Activated naive CD4-positive, alpha-beta T cell treated with anti-CD3 and anti-CD28 coated beads, Interleukin-2, amount 50 U/mL, for 16 hours (primary cell): Measurements from ENCODE around the gene EAF2.

ENCODE experiments used
- DNase-seq: peaks from one replicate; pipeline ENCODE4 v3.0.0-alpha.2; 2020

Gene EAF2

DNA sequence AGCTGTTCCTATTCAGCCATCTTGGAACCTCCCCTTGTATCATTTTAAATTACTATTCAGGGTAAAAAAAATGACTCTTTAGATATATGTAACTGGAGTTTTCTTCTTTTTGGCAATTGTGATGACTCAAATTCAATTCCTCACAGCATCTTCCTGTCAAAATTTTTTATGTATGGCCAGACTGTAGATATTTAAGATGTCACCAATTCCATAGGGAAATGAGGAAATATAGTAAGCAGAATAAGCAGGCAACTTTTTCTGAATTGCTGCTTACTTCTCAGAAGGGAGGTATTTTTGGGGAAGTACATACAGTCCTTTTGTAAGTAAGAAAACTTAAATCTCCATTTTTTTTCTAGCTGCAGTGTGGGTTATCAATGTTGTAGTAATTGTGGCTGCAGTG is 28.8 kb downstream of the EAF2 start:
- DNase-seq, result no peak

DNA sequence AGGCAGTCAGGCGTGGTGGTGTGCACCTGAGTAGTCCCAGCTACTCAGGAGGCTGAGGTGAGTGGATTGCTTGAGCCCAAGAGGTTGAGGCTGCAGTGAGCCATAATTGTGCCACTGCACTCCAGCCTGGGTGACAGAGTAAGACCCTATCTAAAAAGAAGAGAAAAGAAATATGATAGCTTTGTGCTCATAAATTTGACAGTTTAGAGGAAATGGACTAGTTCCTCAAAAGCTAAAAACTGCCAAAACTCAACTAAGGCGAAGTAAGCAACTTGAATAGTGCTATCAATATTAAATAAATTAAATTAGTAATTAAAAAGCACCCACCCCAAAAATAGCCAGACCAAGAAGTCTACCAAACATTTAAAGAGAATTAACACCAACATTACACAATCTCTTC is 34.7 kb downstream of the EAF2 start:
- DNase-seq, result no peak

DNA sequence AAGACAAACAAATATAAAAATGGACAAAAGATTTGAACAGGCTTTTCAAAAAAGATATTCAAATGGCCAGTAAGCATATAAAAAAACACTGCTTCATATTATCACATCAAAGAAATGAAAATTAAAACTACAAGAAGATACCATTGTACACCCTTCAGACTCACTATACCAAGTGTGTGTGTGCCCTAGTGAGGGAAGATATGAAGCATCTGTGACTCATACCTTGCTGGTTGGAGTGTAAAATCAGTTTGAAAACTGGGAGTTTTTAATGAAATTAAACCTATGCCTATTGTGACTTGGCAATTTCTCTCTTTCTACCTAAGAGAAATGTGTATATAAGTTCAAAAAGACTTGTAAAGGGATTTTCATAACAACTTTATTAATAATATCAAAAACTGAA is 35.7 kb downstream of the EAF2 start:
- DNase-seq, result no peak

DNA sequence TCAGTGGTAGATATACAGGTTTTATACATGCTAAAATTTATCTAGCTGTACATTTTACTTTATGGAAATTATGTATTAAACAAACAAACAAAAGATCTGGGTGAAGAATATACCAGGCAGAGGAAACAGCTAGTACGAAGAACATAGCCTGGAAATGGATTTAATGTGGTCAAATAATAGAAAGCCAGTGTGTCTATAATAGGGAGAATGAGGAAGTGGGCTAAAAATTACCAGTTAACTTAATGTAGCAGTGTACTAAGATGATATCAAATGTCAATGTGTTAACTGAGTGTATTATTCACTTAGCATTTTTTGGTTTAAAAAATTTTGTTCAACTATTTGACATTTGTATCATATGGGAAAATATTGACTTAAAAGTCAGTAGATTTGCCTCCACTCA is 36.4 kb downstream of the EAF2 start:
- no peak for DNase-seq

DNA sequence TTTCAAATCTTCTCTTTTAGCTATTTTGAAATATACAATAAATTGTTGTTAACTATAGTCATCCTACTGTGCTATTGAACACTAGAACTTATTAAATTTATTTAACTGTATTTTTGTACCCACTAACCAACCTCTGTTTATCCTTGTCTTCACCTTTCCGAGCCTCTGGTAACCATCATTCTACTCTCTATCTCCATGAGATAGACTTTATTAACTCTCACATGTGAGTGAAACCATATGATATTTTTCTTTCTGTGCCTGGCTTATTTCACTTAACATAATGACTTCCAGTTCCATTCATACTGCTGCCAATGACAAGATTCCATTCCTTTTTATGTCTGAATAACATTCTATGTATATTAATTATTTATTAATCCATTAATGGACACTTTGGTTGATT is 43.4 kb downstream of the EAF2 start:
- no peak for DNase-seq

DNA sequence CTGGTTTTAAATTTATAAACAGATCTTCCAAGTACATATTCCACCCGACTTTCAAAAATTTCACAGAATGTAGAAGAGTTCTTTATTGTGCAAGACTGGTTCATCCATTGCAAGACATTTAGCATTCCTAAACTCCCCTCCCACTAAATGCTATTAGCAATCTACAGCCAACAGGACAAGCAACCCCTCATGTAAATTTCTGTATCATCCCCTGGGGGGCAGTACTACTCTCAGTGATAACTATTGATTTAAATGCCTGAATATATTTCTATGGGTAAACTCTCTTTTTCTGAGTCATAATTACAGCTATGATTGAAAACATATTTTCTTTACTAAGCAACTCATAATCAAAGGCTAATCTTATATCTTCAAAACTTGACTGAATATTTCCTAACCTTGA is 48.5 kb downstream of the EAF2 start:
- DNase-seq, result no peak

DNA sequence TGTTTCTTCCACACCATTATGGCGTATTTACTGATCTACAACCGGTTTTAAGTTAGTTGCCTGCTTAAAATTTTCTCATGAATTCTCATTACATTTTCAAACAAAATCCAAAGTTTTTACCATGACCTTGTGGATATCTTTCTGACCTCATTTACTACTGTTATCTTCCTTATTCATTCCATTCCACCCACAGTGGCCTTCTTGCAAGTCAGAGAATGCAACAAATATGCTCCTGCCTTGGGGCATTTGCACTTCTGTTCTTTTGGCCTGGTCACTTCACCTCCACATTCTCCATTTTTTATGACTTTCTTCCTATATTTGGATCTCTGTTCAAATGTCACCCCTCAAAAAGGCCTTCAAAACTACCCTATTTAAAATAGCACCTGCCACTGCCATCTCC is 50.4 kb downstream of the EAF2 start:
- no peak for DNase-seq

DNA sequence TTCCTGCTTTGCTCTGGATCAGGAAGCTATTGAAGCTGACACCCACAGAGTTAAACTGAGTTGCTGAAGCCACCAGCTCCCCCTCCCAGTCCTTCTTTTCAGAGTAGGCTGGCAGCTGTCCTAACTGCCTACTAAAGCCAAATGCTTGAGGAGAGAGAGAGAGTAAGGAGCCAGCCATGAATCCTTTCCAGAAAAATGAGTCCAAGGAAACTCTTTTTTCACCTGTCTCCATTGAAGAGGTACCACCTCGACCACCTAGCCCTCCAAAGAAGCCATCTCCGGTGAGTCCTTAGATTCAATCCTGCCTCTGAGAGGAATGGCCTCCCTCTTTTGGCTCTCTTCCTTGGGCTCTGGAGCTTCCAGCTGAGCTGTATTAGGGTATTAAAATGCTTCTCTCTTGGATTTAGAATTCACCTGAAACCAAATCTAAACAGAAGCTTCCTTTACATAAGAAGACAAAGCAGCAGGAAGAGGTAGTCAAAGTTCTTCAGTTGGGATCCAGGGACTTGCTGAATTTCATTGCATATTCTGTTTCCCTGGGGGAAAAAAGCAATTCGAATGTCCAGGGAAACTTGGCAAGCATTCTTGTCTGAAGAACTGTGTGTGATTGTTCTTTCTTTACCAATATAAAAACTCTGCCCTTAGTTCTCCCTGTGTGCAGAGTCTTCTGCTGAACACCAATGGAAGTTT is 59.4 kb downstream of the EAF2 start, which contains the start of gene SLC15A2:
TSS of gene SLC15A2 (plus strand) at position 101 of the 690 bp plus-strand sequence. CDS start at position 177, 76 bp downstream.
- DNase-seq, result no peak

DNA sequence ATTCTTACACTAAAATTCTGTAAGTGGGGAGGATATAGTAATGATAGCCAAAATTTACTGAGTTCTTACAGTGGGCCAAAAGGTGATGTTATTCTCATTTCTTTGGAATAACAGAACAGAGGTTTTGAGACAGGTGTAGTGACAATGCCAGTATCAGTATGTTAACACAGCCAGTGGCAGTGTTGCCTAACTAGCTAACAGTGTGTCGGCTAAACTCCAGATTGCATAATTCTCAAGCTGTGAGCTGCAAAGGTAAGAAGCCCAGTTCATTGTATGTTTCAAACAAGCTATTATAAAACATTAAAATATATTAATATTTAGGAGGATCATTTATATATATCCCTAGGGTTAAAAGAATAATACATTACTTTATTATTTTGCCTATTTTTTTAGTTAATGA is 60.1 kb downstream of the EAF2 start:
- no peak for DNase-seq

DNA sequence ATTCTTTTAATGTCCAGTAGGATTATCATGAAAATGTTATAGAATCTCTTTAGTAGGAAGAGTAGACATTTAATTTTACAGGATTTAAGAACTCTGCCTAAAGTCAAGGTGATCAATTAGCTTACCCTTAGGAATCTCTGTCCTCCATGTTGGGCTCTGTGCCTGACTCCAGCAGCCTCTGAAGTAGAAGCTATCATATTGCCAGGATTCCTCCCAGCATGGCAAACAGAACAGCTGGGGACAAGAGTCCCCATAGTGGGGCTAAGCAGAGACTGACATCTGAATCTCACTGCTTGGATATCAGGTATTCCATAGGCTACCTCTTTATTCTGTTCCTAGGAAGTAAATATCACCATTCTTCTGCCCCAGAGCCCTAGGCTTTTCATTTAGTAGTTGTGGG is 60.7 kb downstream of the EAF2 start:
- no peak for DNase-seq

DNA sequence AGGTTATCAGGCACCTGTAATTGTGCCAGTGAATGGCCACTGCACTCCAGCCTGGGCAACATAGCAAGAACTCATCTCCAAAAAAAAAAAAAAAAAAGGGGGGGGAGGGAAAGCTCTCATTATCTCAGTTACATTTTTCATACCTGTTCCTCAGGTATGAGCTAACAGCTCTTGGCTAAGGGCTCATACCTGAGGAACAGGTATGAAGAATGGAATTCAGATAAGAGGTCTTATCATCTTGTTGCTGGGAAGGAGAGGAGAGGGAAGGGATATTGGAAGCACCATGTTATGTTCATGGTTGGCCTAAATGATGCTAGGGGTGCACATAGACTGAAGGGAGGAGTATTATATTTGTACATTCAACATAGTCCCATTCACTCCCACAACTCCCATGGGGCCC is 61.8 kb downstream of the EAF2 start:
- no peak for DNase-seq

DNA sequence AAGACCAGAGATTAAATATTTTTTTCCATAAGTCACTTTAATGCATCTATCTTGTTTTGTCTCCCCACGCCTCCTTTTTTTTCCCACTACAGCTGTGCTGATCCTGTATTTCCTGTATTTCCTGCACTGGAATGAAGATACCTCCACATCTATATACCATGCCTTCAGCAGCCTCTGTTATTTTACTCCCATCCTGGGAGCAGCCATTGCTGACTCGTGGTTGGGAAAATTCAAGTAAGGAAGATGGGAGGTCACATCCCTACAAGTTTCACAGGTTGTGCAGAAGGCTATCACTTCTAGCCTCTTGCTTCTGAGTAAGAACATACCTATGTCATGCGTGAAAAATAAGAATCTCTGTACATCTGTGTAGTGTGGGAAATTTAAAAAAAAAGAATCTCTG is 62.3 kb downstream of the EAF2 start:
- DNase-seq, result no peak

DNA sequence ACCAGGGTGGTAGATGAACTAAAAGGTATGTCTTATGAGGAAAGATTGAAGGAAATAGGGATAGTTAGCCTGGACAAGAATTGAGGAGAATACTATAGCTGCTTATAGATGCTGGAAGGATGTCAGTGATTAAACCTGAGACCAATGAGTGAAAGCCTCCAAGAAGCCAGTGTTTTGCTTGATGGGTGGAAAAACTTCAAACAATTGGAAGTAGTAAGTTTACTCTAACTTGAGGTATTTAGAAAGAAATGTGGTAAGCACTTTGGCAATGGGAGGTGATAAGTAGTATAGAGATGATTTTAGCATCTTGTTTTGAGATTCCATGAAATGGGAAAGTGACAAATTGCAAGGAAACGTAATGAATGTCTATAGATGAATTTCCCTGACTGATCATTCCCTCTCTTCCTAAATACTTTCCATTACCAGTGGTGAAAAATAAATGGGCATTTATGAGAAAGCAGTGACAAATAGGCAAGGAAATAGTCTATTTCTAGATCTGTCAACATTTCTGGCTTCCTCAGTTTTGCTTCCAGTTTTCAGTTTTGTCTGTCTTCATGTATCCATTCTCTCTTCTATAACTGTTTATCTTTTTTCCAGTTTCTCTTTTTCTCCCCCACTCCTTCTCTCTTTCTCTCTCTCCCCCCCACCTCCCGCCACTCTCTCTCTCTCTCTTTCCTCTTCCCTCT is 78.4 kb downstream of the EAF2 start:
- DNase-seq, result no peak

DNA sequence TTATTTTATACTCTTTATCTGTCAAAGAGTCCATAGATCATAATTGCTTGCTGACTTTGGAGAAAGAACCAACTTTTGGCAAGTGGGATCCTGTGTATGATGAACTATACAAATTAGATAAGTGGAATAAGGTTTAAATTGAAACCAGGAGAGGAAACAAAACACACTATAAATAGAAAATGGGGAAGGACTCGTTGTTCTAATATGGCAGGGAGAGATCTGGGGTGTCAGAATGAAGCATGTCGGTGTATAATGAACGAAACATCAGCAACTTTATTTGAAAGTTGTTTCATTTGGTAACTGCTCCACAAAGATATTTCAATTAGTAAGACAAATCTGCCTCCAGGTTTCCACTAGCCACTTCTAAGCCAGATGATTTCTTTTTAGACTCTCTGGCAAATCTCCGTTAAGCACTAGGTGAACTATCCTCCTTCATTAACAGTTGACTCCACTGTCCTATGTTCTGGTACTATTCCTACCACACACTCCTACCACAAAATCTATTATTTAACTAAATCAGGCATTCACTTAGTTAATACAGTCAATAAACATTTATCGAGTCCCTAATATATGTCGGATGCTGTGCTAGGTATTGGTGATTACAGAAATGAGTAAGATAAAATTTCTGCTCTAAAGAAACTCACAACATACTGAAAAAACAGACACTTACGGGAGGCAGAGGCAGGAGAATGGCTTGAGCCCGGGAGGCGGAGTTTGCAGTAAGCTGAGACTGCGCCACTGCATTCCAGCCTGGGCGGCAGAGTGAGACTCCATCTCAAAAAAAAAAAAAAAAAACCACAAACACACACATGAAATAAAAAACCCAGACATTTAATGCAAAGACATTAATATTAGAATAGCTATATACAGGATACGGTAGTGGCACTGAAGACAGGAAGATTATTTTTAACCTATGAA is 79.3 kb downstream of the EAF2 start:
- DNase-seq, result no peak

DNA sequence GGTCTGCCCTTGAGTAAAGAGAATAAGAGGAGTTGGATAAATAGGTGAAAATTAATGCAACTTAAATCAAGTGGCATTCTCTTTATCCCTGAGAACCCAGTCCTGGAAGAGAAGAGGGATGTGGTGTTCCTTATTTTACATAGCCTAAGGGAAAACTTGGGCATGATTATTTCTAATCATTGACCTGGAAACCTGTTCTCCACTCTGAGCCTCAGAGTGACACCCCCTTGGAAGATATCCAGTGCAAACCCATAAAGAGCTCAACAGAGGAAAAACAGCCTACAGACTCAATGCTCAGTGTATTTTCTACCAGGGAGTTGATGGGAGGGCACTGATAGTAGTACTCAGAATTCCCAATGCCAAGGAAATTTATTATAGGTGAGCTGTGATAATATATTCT is 81.2 kb downstream of the EAF2 start:
- no peak for DNase-seq

DNA sequence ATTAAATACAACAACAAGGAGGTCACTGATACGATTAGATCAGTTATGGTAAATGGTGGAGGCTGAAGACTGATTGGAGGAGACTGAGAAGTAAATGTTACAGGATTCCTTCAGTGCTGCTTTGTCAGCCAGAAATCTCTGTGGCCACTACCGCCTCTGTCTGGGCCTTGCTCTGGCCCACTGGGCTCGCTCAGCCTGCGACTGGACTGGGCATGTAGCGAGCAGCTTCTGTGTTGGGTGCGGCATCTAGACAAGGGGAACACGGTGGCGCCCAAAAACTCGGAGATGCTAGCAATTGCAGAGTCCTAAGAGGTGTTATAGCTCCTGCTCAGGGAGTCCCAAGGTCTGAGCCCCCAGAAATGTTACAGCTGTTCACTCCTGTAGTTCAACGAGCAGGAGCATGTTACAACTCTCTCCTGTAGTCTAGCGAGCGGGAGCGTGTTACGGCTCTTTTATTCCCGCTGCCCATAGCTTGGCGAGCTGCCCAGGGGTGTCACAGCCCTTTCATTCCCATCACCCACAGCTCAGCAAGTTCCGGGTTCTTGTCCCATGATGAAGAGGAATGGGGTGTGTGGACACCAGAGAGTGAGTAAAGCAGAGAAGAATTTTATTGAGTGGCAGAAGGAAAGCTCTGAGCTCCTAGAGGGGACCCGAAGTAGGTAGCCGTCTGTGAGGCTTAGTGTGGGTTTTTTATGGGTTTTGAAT is 83.9 kb downstream of the EAF2 start:
- DNase-seq, result no peak

DNA sequence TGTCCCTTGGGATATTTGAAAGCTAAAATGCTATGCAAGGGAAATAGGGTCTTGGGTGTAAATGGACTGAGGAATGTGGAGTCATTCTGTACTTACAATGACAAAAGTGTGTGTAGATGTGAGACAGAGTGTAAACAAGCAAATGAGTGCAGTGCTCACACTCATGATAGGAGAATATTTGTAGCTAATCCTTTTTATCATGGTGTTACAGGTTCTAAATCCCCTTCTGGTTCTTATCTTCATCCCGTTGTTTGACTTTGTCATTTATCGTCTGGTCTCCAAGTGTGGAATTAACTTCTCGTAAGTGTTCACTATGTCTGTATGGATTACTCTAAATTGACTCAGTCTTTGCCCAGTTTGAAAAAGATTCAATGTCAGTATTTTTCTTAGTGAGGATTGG is 89.7 kb downstream of the EAF2 start:
- no peak for DNase-seq

DNA sequence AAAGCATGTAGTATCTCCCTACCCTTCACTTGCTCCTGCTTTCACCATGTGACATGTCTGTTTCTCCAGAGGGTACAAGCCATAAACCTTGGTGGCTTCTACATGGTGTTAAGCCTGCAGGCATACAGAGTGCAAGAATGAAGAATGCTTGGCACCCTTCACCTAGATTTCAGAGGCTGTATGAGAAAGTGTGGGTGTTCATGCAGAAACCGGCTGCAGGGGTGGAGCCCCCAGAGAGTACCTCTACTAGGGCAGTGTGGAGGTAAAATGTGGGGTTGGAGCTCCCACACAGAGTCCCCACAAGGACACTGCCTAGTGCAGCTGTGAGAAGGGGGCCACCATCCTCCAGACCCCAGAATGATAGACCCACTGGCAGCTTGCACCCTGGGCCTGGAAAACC is 91.4 kb downstream of the EAF2 start:
- DNase-seq, result no peak
